HepG2 (cell line): Measurements from ENCODE around the gene PSMD1. TPM values are rescaled to one million over a fixed set of nuclear protein-coding genes. Genes with fewer than 3 reads are reported as not detected.
A peak's percentile ranks its signal among the peaks of the same experiment; 100 is the strongest.

Experiments
- ATF2 ChIP-seq: sonication (generic); formaldehyde crosslinking; IDR thresholded peaks from 2 replicates; pipeline ENCODE4 v1.4.0; 2020; ENCODE audit warnings: missing genetic modification reagents
- HOXD1 ChIP-seq: sonication (generic); formaldehyde crosslinking; IDR thresholded peaks from 2 replicates; pipeline ENCODE4 v1.5.0; 2020; ENCODE audit warnings: missing genetic modification reagents
- IRF9 ChIP-seq: sonication (generic); formaldehyde crosslinking; IDR thresholded peaks from 2 replicates; pipeline ENCODE4 v1.8.0; 2022; ENCODE audit warnings: missing genetic modification reagents, mild to moderate bottlenecking, borderline replicate concordance
- ISX ChIP-seq: sonication (generic); formaldehyde crosslinking; conservative IDR thresholded peaks from 2 replicates; pipeline ENCODE4 v1.5.0; 2020; ENCODE audit warnings: missing genetic modification reagents
- KLF13 ChIP-seq: sonication (generic); formaldehyde crosslinking; IDR thresholded peaks from 2 replicates; pipeline ENCODE4 v1.4.0; 2020; ENCODE audit warnings: mild to moderate bottlenecking, missing genetic modification reagents
- MTA3 ChIP-seq: sonication (generic); formaldehyde crosslinking; IDR thresholded peaks from 2 replicates; pipeline ENCODE4 v1.4.0; 2020; ENCODE audit warnings: missing genetic modification reagents
- NFKBIZ ChIP-seq: IDR thresholded peaks from 2 replicates; pipeline ENCODE4 v1.6.1; 2018; ENCODE audit warnings: missing genetic modification reagents, missing compliant biosample characterization
- NFYB ChIP-seq: sonication (generic); formaldehyde crosslinking; IDR thresholded peaks from 2 replicates; pipeline ENCODE4 v1.4.0; 2020; ENCODE audit warnings: missing genetic modification reagents
- RBFOX2 ChIP-seq: fragments of 200-400 bp; formaldehyde crosslinking; IDR thresholded peaks from 2 replicates; pipeline ENCODE4 v1.6.1; 2017; ENCODE audit warnings: low read depth, mild to moderate bottlenecking, low read length
- RFXAP ChIP-seq: sonication (generic); formaldehyde crosslinking; IDR thresholded peaks from 2 replicates; pipeline ENCODE4 v1.4.0; 2020; ENCODE audit warnings: missing genetic modification reagents, borderline replicate concordance
- SOX6 ChIP-seq, 2 experiments: fragments of 450-650 bp in 1 of 2; sonication (generic) in 1 of 2; formaldehyde crosslinking in 1 of 2; IDR thresholded peaks; 2 replicates each; pipeline versions ENCODE4 v1.4.0 to v1.6.1; 2017 to 2020; ENCODE audit warnings: antibody characterized with exemption in 1 of 2, mild to moderate bottlenecking in 1 of 2, missing genetic modification reagents in 1 of 2
- TFAP4 ChIP-seq: sonication (generic); IDR thresholded peaks from 2 replicates; pipeline ENCODE4 v1.6.1; 2016; ENCODE audit warnings: low read depth, borderline replicate concordance
- ZNF256 ChIP-seq: sonication (generic); formaldehyde crosslinking; conservative IDR thresholded peaks from 2 replicates; pipeline ENCODE4 v1.4.0; 2020; ENCODE audit warnings: missing genetic modification reagents
- ZSCAN30 ChIP-seq: sonication (generic); formaldehyde crosslinking; IDR thresholded peaks from 2 replicates; pipeline ENCODE4 v1.5.0; 2020; ENCODE audit warnings: mild to moderate bottlenecking, missing genetic modification reagents
- ZSCAN31 ChIP-seq: sonication (generic); formaldehyde crosslinking; IDR thresholded peaks from 2 replicates; pipeline ENCODE4 v1.5.0; 2020; ENCODE audit warnings: low read depth, mild to moderate bottlenecking, missing genetic modification reagents
- polyA plus RNA-seq, 8 experiments: library from polyadenylated mRNA; depleted of rRNA in 3 of 8; stranded (reverse) in 7 of 8; unstranded in 1 of 8; fragments of >200 nt; fragmentation: Illumina TruSeq in 4 of 8; extraction: Trizol in 4 of 8; gene quantifications; 2 replicates each; pipeline versions ENCODE4 v1.2.1 to v1.2.3, GENCODE V29; 2011 to 2016; ENCODE audit warnings: low read depth in 4 of 8, missing spikeins in 1 of 8, mixed read lengths in 1 of 8; ENCODE audit not compliant: insufficient read depth in 1 of 8
- total RNA-seq, 5 experiments: library from RNA; depleted of rRNA; stranded (reverse); fragments of >200 nt; fragmentation: Illumina TruSeq; extraction: Trizol; gene quantifications; 2 replicates each; pipeline ENCODE4 v1.2.3, GENCODE V29; 2016; ENCODE audit warnings: low read depth in 1 of 5
- TF ChIP-seq, protein P1 (sequence below): sonication (generic); formaldehyde crosslinking; IDR thresholded peaks from 2 replicates; pipeline ENCODE4 v1.8.0; 2022; ENCODE audit warnings: mild to moderate bottlenecking, missing genetic modification reagents, moderate library complexity
- TF ChIP-seq, protein P2 (sequence below): sonication (generic); formaldehyde crosslinking; IDR thresholded peaks from 2 replicates; pipeline ENCODE4 v1.8.1; 2023; ENCODE audit warnings: mild to moderate bottlenecking, missing genetic modification reagents, borderline replicate concordance
- TF ChIP-seq, protein P3 (sequence below): sonication (generic); formaldehyde crosslinking; IDR thresholded peaks from 2 replicates; pipeline ENCODE4 v1.4.0; 2020; ENCODE audit warnings: mild to moderate bottlenecking, missing genetic modification reagents, borderline replicate concordance
- TF ChIP-seq, protein P4 (sequence below): sonication (generic); formaldehyde crosslinking; IDR thresholded peaks from 2 replicates; pipeline ENCODE4 v1.9.0; 2021; ENCODE audit warnings: missing genetic modification reagents, mild to moderate bottlenecking, borderline replicate concordance

PSMD1 gene
- total and polyA plus RNA-seq, 2 of the 13 experiments (the other 11 are each of a cell fraction or from before 2014, with no cell fraction given) = 136 to 191 TPM

GRCh38 chr2:231033147-231034132 lies 23.2 kb upstream of the PSMD1 start (continued):
- TF ChIP-seq, protein P1, sequence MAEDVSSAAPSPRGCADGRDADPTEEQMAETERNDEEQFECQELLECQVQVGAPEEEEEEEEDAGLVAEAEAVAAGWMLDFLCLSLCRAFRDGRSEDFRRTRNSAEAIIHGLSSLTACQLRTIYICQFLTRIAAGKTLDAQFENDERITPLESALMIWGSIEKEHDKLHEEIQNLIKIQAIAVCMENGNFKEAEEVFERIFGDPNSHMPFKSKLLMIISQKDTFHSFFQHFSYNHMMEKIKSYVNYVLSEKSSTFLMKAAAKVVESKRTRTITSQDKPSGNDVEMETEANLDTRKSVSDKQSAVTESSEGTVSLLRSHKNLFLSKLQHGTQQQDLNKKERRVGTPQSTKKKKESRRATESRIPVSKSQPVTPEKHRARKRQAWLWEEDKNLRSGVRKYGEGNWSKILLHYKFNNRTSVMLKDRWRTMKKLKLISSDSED (CRISPR knock-in tag) = no peak
- no peak for TF ChIP-seq NFKBIZ
- TF ChIP-seq, protein P2, sequence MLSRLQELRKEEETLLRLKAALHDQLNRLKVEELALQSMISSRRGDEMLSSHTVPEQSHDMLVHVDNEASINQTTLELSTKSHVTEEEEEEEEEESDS (CRISPR knock-in tag) = no peak
- no peak for TF ChIP-seq MTA3 (CRISPR knock-in tag)
- TF ChIP-seq TFAP4 = no peak
- TF ChIP-seq, protein P3, sequence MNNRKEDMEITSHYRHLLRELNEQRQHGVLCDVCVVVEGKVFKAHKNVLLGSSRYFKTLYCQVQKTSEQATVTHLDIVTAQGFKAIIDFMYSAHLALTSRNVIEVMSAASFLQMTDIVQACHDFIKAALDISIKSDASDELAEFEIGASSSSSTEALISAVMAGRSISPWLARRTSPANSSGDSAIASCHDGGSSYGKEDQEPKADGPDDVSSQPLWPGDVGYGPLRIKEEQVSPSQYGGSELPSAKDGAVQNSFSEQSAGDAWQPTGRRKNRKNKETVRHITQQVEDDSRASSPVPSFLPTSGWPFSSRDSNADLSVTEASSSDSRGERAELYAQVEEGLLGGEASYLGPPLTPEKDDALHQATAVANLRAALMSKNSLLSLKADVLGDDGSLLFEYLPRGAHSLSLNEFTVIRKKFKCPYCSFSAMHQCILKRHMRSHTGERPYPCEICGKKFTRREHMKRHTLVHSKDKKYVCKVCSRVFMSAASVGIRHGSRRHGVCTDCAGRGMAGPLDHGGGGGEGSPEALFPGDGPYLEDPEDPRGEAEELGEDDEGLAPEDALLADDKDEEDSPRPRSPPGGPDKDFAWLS (CRISPR knock-in tag) = no peak
- TF ChIP-seq RFXAP (CRISPR knock-in tag) = no peak
- no peak for TF ChIP-seq ATF2 (CRISPR knock-in tag)
- TF ChIP-seq ZNF256 = no peak
- TF ChIP-seq SOX6 (IDR thresholded peaks at IDR 0.05) = no peak
- TF ChIP-seq SOX6 (CRISPR knock-in tag; IDR thresholded peaks at IDR 0.05) = no peak
- no peak for TF ChIP-seq HOXD1 (CRISPR knock-in tag)
- TF ChIP-seq NFYB (CRISPR knock-in tag) = no peak
- no peak for TF ChIP-seq KLF13 (CRISPR knock-in tag)
- no peak for TF ChIP-seq ISX (CRISPR knock-in tag)
- no peak for TF ChIP-seq RBFOX2
- TF ChIP-seq, protein P4, sequence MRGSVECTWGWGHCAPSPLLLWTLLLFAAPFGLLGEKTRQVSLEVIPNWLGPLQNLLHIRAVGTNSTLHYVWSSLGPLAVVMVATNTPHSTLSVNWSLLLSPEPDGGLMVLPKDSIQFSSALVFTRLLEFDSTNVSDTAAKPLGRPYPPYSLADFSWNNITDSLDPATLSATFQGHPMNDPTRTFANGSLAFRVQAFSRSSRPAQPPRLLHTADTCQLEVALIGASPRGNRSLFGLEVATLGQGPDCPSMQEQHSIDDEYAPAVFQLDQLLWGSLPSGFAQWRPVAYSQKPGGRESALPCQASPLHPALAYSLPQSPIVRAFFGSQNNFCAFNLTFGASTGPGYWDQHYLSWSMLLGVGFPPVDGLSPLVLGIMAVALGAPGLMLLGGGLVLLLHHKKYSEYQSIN (CRISPR knock-in tag) = no peak
- TF ChIP-seq ZSCAN31 = peak; percentile 32; the same call in 1 of the 2 replicates
- TF ChIP-seq ZSCAN30 (CRISPR knock-in tag) = no peak
- TF ChIP-seq IRF9 (CRISPR knock-in tag) = no peak
